Renal pelvis (tissue), 12 donors: ENCODE data around the gene KCNJ14. TPM values are rescaled to one million over a fixed set of nuclear protein-coding genes. Genes with fewer than 3 reads are reported as not detected.

Experiments used
- DNase-seq: peaks from one replicate; pipeline ENCODE4 v3.0.0-alpha.2; 2013
- long read RNA-seq, 16 experiments: transcript quantifications; one replicate each; lab custom pipeline, GENCODE V29; 2026
- polyA plus RNA-seq, 3 donors: library from polyadenylated mRNA; unstranded; fragments of 120-200 nt; gene quantifications; one replicate each; pipeline ENCODE4 v1.2.1, GENCODE V29; 2013; ENCODE audit not compliant: insufficient read length in 3 of 3

The KCNJ14 gene
- polyA plus RNA-seq = 1 to 10 TPM in 2 of 3 donors, under 1 TPM in 1; 0.61 to 1.0 (median 1.0) TPM
- long read RNA-seq, donor 1 = 0 reads
- long read RNA-seq, donor 2 = 0 reads
- long read RNA-seq, donor 3 = 0 reads
- long read RNA-seq, donor 4 = 0 reads
- long read RNA-seq, donor 5 = 0 reads
- long read RNA-seq, donor 6 = 0 reads
- long read RNA-seq, donor 7 = 0 reads
- long read RNA-seq, donor 8 = 0 reads
- long read RNA-seq, donor 9 = 0 reads
- long read RNA-seq, donor 10 = 0 reads
- long read RNA-seq, donor 11 = 0 reads
- long read RNA-seq, donor 12 = 0 reads
- long read RNA-seq, donor 13 = 0 reads
- long read RNA-seq, donor 14 = 0 reads
- long read RNA-seq, donor 15 = 0 reads
- long read RNA-seq, donor 16 = 0 reads

- DNase-seq = no peak
These were observed at the start of gene KCNJ14 for GRCh38 chr19:48455171-48455907. Gene KCNJ14, plus strand, starts transcription at chr19:48455574. Its CDS starts 6,151 bp downstream, at chr19:48461725.

- DNase-seq = no peak
These were observed 49.5 kb upstream of the KCNJ14 start for GRCh38 chr19:48405850-48406249.

DNA sequence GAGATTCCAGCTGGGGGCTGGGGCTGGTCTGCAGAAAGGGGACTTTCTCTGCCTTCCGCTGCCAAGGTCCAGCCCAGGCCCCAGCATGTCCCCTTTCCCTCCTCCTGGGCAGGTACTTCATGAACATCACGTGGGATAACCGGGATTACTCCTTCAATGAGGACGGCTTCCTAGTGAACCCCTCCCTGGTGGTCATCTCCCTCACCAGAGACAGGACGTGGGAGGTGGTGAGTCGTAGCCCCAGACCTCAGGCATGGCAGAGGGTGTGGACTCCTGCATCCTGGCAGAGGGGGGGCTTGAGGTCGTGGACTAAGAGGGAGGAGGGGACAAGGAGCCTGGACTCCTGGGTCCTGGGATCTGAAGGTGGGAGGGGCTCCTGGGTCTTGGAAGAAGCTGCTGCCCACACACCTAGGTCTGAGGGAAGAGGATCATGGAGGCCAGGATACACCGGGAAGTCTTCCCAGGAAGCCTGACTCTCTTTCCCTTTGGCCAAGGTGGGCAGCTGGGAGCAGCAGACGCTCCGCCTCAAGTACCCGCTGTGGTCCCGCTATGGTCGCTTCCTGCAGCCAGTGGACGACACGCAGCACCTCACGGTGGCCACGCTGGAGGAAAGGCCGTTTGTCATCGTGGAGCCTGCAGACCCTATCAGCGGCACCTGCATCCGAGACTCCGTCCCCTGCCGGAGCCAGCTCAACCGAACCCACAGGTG is 41.3 kb upstream of the KCNJ14 start:
- DNase-seq = no peak

GRCh38 chr19:48415395-48415794 is 40.0 kb upstream of the KCNJ14 start:
- DNase-seq = no peak

DNA sequence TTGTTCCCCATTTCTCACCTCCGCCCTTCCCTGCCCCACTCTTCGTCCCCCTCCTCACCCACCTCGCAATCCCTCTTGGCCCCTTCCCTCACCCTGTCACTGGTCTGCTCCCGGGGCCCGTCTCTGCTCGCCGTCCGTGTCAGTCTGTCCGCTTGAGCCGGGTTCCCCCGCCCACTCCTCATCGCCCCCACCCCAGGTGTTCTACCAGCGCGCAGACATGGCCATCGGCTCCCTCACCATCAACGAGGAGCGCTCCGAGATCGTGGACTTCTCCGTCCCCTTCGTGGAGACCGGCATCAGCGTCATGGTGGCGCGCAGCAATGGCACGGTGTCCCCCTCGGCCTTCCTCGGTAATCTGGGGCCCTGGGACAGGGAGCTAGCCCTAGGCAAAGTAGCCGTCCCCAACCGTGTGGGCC is 39.6 kb upstream of the KCNJ14 start:
- DNase-seq = no peak

GRCh38 chr19:48417421-48417820 is 38.0 kb upstream of the KCNJ14 start:
- no peak for DNase-seq

GRCh38 chr19:48418317-48419064 is 36.9 kb upstream of the KCNJ14 start:
- no peak for DNase-seq

DNA sequence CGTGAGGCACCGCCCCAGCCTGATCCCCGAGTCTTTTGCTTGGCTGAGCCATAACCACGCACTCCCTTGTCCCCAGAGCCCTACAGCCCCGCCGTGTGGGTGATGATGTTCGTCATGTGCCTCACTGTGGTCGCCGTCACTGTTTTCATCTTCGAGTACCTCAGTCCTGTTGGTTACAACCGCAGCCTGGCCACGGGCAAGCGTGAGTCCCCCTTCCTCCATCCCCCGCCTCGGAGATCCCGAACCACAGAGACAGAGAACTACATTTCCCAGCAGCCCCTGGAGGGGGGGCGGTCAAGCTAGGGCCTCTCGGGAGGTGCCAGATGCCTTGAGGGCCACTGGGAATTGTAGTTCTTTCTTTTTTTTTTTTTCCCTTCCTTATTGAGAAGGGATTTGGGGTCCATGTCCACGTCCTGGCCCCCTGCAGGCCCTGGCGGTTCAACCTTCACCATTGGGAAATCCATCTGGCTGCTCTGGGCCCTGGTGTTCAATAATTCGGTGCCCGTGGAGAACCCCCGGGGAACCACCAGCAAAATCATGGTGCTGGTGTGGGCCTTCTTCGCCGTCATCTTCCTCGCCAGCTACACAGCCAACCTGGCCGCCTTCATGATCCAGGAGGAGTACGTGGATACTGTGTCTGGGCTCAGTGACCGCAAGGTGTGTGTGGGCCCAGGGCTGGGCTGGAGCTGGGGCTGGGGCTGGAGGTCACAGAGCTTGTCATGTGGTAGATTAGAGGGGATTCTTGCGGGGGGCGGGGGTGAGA is 36.0 kb upstream of the KCNJ14 start:
- DNase-seq = no peak

- DNase-seq = no peak
These were observed 33.8 kb upstream of the KCNJ14 start for GRCh38 chr19:48421548-48421947.

DNA sequence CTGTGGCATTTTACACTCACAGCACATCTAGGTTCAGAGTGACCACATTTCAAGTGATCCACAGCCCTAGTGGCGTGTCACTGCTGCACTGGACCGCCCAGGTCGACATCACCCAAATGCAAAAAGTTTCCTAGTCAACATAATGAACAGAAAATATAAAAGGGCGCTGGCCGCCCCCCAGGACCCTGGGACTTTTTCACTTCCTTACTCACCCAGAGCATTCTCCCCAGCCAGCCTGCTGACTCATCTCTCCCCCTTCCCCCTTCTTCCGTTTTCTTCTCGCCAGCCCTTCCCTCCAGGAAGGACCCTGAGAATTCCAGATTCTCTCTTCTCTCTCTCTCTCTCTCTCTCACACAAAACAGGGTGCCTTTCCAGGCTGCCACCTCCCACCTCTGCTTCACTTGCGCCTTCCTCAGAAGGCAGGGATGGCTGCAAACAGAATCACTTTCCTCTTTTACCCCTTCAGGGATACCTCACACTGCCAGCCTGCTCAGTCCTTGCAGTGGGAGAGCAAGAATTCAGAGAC is 30.6 kb upstream of the KCNJ14 start:
- no peak for DNase-seq

DNA sequence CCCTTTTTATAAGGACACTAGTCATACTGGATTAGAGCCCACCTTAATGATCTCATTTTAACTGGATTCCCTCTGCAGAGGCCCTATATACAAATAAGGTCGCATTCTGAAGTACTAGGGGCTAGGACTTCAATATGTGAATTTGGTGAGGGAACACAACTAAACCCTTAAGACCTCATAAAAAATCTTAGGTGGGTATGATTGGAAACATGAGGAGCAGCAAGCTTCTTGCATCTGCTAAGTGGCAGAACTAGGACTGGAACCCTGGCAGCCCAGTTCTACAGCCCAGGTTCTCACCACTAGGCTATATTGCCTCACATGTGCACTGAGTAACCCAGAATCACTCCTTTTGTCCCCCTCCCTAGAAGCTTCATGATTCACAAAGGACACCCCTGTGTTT is 26.7 kb upstream of the KCNJ14 start:
- DNase-seq = no peak

DNA sequence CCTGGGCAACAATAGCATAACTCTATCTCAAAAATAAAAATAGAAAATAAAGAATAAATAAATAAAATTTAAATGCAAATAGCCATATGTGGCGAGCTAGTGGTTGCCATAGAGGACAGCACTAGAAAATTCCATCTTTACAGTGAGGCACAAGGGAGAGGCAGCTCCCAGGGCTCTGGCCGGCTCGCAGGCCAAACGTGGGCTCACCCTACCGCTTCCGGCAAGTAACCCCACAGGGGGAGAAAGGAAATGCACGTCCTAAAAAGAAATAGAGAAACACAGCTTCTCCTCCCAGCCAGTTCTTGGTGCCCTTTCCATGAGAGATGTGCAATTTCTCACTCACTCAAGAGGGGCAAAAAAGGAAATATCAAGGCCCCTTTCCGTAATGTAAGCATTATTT is 22.0 kb upstream of the KCNJ14 start:
- no peak for DNase-seq

GRCh38 chr19:48436586-48436985 is 18.8 kb upstream of the KCNJ14 start:
- no peak for DNase-seq

GRCh38 chr19:48441360-48442050 is 13.9 kb upstream of the KCNJ14 start:
- DNase-seq = no peak

DNA sequence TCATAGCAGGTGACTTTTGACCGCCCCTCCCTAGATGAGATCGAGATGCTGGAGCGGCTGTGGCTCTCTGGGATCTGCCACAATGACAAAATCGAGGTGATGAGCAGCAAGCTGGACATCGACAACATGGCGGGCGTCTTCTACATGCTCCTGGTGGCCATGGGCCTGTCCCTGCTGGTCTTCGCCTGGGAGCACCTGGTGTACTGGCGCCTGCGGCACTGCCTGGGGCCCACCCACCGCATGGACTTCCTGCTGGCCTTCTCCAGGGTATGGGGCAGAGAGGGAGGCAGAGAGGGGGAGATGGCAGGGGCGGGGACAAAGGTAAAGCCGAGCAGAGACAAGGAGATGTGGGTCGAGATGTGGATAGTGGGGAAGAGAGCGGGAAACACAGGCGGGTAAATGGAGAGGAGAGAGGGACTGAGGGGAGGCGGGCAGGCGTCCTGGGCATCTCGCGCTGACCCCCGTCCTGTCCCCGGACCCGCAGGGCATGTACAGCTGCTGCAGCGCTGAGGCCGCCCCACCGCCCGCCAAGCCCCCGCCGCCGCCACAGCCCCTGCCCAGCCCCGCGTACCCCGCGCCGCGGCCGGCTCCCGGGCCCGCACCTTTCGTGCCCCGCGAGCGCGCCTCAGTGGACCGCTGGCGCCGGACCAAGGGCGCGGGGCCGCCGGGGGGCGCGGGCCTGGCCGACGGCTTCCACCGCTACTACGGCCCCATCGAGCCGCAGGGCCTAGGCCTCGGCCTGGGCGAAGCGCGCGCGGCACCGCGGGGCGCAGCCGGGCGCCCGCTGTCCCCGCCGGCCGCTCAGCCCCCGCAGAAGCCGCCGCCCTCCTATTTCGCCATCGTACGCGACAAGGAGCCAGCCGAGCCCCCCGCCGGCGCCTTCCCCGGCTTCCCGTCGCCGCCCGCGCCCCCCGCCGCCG is 13.0 kb upstream of the KCNJ14 start:
- DNase-seq = no peak

DNA sequence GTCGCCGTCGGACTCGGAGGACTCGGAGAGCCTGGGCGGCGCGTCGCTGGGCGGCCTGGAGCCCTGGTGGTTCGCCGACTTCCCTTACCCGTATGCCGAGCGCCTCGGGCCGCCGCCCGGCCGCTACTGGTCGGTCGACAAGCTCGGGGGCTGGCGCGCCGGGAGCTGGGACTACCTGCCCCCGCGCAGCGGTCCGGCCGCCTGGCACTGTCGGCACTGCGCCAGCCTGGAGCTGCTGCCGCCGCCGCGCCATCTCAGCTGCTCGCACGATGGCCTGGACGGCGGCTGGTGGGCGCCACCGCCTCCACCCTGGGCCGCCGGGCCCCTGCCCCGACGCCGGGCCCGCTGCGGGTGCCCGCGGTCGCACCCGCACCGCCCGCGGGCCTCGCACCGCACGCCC is 12.1 kb upstream of the KCNJ14 start:
- no peak for DNase-seq

DNA sequence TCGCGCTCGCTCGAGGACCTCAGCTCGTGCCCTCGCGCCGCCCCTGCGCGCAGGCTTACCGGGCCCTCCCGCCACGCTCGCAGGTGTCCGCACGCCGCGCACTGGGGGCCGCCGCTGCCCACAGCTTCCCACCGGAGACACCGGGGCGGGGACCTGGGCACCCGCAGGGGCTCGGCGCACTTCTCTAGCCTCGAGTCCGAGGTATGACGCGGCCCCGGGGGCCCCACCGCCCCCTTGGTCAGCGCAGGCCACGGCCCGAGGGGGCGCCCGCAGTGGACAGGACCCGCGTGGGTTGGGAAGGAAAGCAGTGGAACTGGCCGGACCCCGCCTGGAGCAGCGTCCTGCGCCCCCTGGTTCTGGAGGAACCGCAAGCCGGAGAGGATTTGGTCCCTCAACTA is 11.6 kb upstream of the KCNJ14 start:
- DNase-seq = no peak

GRCh38 chr19:48444129-48444935 is 11.0 kb upstream of the KCNJ14 start:
- DNase-seq = no peak

- DNase-seq = no peak
These were observed 10.5 kb upstream of the KCNJ14 start for GRCh38 chr19:48444936-48445200.
